Activated T-cell treated with anti-CD3 and anti-CD28 coated beads, Interleukin-2, amount 50 U/mL, for 72 hours (primary cell): ENCODE measurements around the gene HACE1. TPM values are rescaled to one million over a fixed set of nuclear protein-coding genes. Genes with fewer than 3 reads are reported as not detected.
"Not testable (repeated sequence)": the region's sequence is repeated elsewhere in the genome, so short reads cannot be mapped to it uniquely, and the experiment has no call there.

Experiments
- ATAC-seq, 2 donors: fragments of 150-1000 bp; cut with Tn5 transposase; replicated peaks in 1 of 2; 2 replicates each; pipeline ENCODE4 v1.10.0; 2021; ENCODE audit warnings: moderate library complexity in 2 of 2, mild to moderate bottlenecking in 1 of 2
- DNase-seq, 2 donors: peaks; one replicate each; pipeline ENCODE4 v3.0.0; 2021 to 2022; ENCODE audit warnings: mixed read lengths in 1 of 2
- H3K27ac Mint-ChIP-seq: one replicate; pipeline ENCODE4 v1.8.0; 2022; ENCODE audit warnings: mild to moderate bottlenecking, moderate library complexity, mixed read lengths
- H3K27me3 Mint-ChIP-seq: one replicate; pipeline ENCODE4 v1.8.0; 2022; ENCODE audit warnings: low read depth, mixed read lengths
- H3K36me3 Mint-ChIP-seq, 2 donors: one replicate each; pipeline ENCODE4 v1.8.0; 2022; ENCODE audit warnings: mixed read lengths in 2 of 2, mild to moderate bottlenecking in 1 of 2; ENCODE audit not compliant: insufficient read depth in 2 of 2
- H3K4me1 Mint-ChIP-seq: one replicate; pipeline ENCODE4 v1.8.0; 2022; ENCODE audit warnings: low read depth, mixed read lengths
- H3K4me3 Mint-ChIP-seq, 2 donors: one replicate each; pipeline ENCODE4 v1.8.0; 2022; ENCODE audit warnings: mild to moderate bottlenecking in 2 of 2, mixed read lengths in 2 of 2, moderate library complexity in 2 of 2
- H3K9me3 Mint-ChIP-seq, 2 donors: one replicate each; pipeline ENCODE4 v1.8.0; 2022; ENCODE audit warnings: mixed read lengths in 2 of 2
- total RNA-seq, 2 donors: library from RNA; stranded (reverse); gene quantifications; one replicate each; pipeline ENCODE4 v1.2.3, GENCODE V29; 2022

The HACE1 gene
- total RNA-seq, 2 donors from 2014 or later: 17.7 to 22.5 TPM

DNA sequence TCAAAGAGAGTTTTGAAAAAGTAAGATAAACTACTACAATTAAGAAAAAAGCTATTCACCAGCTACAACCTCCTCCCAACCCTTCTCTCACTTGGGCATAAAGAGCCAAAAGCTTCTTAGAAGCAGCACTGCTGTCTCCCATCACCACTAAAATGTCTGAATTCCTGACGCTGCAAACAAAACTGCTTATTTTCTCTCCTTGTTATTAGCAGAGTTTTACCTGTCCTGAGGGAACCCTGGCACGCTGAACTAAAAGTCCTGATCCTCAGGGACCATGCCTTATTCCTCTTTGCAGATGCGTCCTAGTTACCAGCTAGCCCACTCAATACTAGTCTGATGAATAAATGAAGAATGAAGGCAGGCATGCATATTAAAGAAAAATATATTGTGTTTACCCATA, 1.1 kb downstream of the HACE1 start:
- peaks cover 32% of the 10 kb centered on the region for H3K4me1 Mint-ChIP-seq
- no peak for ATAC-seq

GRCh38 chr6:104855507-104855906, 4.2 kb downstream of the HACE1 start:
- no peaks in the 10 kb centered on the region for H3K27me3 Mint-ChIP-seq
- no peak overlapping the region for H3K27ac Mint-ChIP-seq
- no peaks in the 10 kb centered on the region for H3K9me3 Mint-ChIP-seq
- H3K36me3 Mint-ChIP-seq: peaks cover 0 to 3% of the 10 kb centered on the region in 2 donors
- H3K4me3 Mint-ChIP-seq: no peak overlapping the region
- ATAC-seq (no peak), DNase-seq (no peak)
- peaks cover 29% of the 10 kb centered on the region for H3K4me1 Mint-ChIP-seq

More for the DNA sequence above, 1.1 kb downstream of the HACE1 start:
- Mint-ChIP-seq H3K36me3 (no peaks in the 10 kb centered on the region), H3K4me3 (peak overlapping the region; percentile 87 to 98), H3K9me3 (no peaks in the 10 kb centered on the region), H3K27ac (peak overlapping the region; percentile 30), H3K27me3 (peaks cover 3% of the 10 kb centered on the region)
- no peak for DNase-seq

DNA sequence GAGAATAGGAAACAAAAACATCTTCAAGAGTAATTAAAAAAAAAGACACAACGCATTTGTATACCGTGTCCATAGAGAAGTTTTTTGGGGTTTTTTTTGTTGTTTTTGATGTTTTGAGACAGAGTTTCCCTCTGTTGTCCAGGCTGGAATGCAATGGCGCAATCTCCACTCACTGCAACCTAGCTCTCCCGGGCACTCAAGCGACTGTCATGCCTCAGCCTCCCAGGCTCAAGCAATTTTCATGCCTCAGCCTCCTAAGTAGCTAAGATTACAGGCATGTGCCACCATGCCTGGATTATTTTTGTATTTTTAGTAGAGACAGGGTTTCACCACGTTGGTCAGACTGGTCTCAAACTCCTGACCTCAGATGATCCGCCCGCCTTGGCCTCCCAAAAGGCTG, 12.0 kb downstream of the HACE1 start:
- not testable (repeated sequence) for H3K27me3 Mint-ChIP-seq, H3K27ac Mint-ChIP-seq, ATAC-seq, H3K9me3 Mint-ChIP-seq, DNase-seq, H3K36me3 Mint-ChIP-seq, H3K4me1 Mint-ChIP-seq, H3K4me3 Mint-ChIP-seq

DNA sequence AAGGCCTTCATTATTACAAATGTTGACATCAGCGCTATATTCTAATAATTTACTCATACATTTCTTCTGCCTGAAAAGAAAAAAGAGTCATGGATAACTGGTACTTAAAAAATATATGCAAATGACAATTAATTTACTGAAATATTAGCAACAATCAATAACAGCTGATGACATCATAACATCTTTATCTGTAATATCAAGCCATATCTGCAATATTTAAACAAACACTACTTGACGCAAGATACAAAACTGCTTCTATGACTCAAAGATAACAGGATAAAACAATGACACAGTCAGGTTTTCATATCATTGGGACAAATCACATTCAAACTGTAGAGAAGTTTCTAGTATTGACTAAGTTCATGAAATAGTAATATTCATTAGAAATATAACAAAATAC, 16.5 kb downstream of the HACE1 start:
- Mint-ChIP-seq H3K9me3 (no peaks in the 10 kb centered on the region), H3K4me3 (no peak overlapping the region), H3K4me1 (no peaks in the 10 kb centered on the region), H3K27ac (no peak overlapping the region), H3K36me3 (peaks cover 2 to 3% of the 10 kb centered on the region in 2 donors), H3K27me3 (no peaks in the 10 kb centered on the region)
- ATAC-seq (no peak), DNase-seq (no peak)

- Mint-ChIP-seq H3K27ac (peak overlapping the region; percentile 20), H3K4me1 (no peaks in the 10 kb centered on the region), H3K9me3 (no peaks in the 10 kb centered on the region), H3K36me3 (peaks cover 2 to 6% of the 10 kb centered on the region in 2 donors), H3K27me3 (no peaks in the 10 kb centered on the region), H3K4me3 (no peak overlapping the region)
- ATAC-seq: no peak
- DNase-seq: no peak
These were observed 22.6 kb downstream of the HACE1 start for GRCh38 chr6:104837158-104837557.

DNA sequence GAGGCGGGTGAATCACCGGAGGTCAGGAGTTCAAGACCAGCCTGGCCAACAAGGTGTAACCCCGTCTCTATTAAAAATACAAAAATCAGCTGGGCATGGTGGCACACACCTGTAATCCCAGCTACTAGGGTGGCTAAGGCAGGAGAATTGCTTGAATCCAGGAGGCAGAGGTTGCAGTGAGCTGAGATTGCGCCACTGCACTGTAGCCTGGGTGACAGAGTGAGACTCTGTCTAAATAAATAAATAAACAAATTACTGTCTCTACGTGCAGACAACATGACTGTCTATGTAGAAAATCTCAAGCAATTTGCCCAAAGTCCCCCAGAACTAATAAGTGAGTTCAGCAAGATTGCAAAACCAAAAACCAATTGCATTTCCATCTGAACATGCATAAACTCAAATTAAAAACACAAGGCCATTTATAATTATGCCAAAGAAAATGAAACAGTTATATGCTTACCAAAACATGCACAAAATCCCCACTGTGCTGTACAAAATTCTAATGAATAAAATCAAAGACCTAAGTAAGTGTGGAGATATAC, 23.2 kb downstream of the HACE1 start:
- H3K27ac Mint-ChIP-seq, H3K36me3 Mint-ChIP-seq, H3K9me3 Mint-ChIP-seq, H3K4me3 Mint-ChIP-seq, H3K4me1 Mint-ChIP-seq, DNase-seq, ATAC-seq, H3K27me3 Mint-ChIP-seq: not testable (repeated sequence)

GRCh38 chr6:104835782-104836181, 23.9 kb downstream of the HACE1 start:
- no peak for ATAC-seq
- H3K36me3 Mint-ChIP-seq: peaks cover 2 to 6% of the 10 kb centered on the region in 2 donors

DNA sequence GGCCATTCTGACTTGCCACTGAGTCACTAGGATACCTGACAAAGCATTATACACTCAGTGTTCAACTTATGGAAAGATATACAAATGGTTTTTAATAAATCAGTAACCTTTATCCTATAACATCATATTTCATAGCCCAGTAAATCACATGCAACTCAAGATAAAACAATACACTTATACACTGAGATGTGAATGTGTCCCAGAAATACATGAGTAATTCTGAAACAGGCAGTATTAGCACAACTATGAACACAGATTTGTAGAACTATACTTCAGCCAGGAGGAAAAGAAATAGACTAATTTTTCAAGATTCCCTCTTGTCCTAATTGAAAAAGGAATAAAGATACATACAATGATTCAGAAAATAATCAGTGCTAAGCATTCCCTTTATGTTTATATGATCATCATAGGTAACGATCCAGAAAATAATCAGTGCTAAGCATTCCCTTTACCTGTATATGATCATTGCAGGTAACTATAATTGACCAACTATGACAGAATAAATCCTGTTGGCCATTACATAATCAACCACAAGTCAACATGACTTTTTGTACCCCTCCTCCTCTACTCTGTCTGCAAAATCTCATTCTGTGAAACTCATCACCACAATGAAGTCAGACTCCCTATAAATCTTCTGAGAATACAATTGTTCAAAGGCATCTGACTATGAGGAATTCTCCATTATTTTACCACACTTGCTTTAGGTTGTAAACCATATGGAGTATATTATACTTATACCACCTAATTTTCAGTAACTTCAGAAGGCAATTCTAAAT, 30.3 kb downstream of the HACE1 start:
- peaks cover 2 to 3% of the 10 kb centered on the region in 2 donors for H3K9me3 Mint-ChIP-seq
- ATAC-seq (no peak), DNase-seq (no peak)
- no peak overlapping the region for H3K4me3 Mint-ChIP-seq
- H3K36me3 Mint-ChIP-seq: peaks cover 3 to 4% of the 10 kb centered on the region in 2 donors
- no peak overlapping the region for H3K27ac Mint-ChIP-seq
- H3K27me3 Mint-ChIP-seq: no peaks in the 10 kb centered on the region
- no peaks in the 10 kb centered on the region for H3K4me1 Mint-ChIP-seq

More at GRCh38 chr6:104835782-104836181, 23.9 kb downstream of the HACE1 start:
- no peak overlapping the region for H3K27ac Mint-ChIP-seq
- no peaks in the 10 kb centered on the region for H3K4me1 Mint-ChIP-seq
- no peak for DNase-seq
- no peaks in the 10 kb centered on the region for H3K9me3 Mint-ChIP-seq
- H3K4me3 Mint-ChIP-seq: no peak overlapping the region
- no peaks in the 10 kb centered on the region for H3K27me3 Mint-ChIP-seq

GRCh38 chr6:104828478-104828877, 31.2 kb downstream of the HACE1 start:
- peaks cover 2 to 3% of the 10 kb centered on the region in 2 donors for H3K9me3 Mint-ChIP-seq
- DNase-seq (no peak), ATAC-seq (no peak)
- no peak overlapping the region for H3K4me3 Mint-ChIP-seq
- H3K27ac Mint-ChIP-seq: no peak overlapping the region
- H3K36me3 Mint-ChIP-seq: peaks cover 4 to 5% of the 10 kb centered on the region in 2 donors
- H3K27me3 Mint-ChIP-seq: no peaks in the 10 kb centered on the region
- H3K4me1 Mint-ChIP-seq: no peaks in the 10 kb centered on the region

- H3K27ac Mint-ChIP-seq, ATAC-seq, H3K9me3 Mint-ChIP-seq, DNase-seq, H3K4me3 Mint-ChIP-seq, H3K27me3 Mint-ChIP-seq, H3K4me1 Mint-ChIP-seq, H3K36me3 Mint-ChIP-seq: not testable (repeated sequence)
These were observed 38.9 kb downstream of the HACE1 start for GRCh38 chr6:104820820-104821219.

GRCh38 chr6:104816125-104816524, 43.6 kb downstream of the HACE1 start:
- Mint-ChIP-seq H3K4me3 (no peak overlapping the region), H3K27ac (no peak overlapping the region), H3K27me3 (no peaks in the 10 kb centered on the region), H3K9me3 (peaks cover 6 to 10% of the 10 kb centered on the region in 2 donors), H3K36me3 (peaks cover 14 to 19% of the 10 kb centered on the region in 2 donors), H3K4me1 (peaks cover 11% of the 10 kb centered on the region)
- no peak for DNase-seq
- no peak for ATAC-seq

- DNase-seq: no peak
- peaks cover 14 to 17% of the 10 kb centered on the region in 2 donors for H3K36me3 Mint-ChIP-seq
- H3K27ac Mint-ChIP-seq: no peak overlapping the region
- H3K4me1 Mint-ChIP-seq: peaks cover 11% of the 10 kb centered on the region
- peaks cover 6 to 8% of the 10 kb centered on the region in 2 donors for H3K9me3 Mint-ChIP-seq
- H3K27me3 Mint-ChIP-seq: no peaks in the 10 kb centered on the region
- ATAC-seq: peak in 1 of 2 donors; percentile 26
- no peak overlapping the region for H3K4me3 Mint-ChIP-seq
These were observed 45.0 kb downstream of the HACE1 start for GRCh38 chr6:104814743-104815142.

GRCh38 chr6:104813552-104813951, 46.2 kb downstream of the HACE1 start:
- H3K4me3 Mint-ChIP-seq: no peak overlapping the region
- no peaks in the 10 kb centered on the region for H3K27me3 Mint-ChIP-seq
- H3K27ac Mint-ChIP-seq: peak overlapping the region; percentile 77
- H3K36me3 Mint-ChIP-seq: peaks cover 16 to 17% of the 10 kb centered on the region in 2 donors
- peaks cover 6 to 8% of the 10 kb centered on the region in 2 donors for H3K9me3 Mint-ChIP-seq
- no peak for DNase-seq
- H3K4me1 Mint-ChIP-seq: peaks cover 11% of the 10 kb centered on the region
- ATAC-seq: no peak
